Measurements from ENCODE around the gene TBR1. TPM values are rescaled to one million over a fixed set of nuclear protein-coding genes. Genes with fewer than 3 reads are reported as not detected.

The TBR1 gene
- total and polyA plus RNA-seq, 2 of the 4 experiments (the other 2 are of a cell fraction), result not detected

DNA sequence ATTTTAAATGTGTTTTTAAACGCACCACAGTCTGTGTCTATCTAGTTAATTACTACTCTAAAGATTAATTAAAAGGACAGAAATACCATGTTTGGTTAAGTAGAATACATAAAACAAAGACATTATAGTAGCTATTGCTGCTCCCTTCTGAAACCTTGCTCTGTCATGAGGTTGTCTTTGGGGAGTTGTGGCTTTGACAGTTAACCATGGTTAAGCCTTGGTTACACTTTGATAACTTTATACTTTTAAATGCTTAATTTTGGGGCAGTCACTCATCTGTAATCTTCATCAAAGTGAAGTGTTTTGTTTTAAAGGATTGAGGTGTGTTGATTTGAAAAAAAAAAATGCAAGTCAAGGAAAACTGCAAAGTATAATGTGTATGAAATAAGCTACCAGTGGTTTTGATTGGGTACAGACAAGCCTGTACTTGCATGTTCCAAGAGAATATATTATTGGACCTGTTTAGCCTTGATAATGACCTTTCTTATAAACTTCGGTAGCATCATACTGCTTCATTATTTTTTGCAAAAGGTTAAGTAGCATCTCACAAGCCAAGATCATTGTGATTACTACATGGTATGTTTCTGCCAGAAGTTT is 29.8 kb upstream of the TBR1 start:
- H3K23ac ChIP-seq (ENCODE audit: low read depth, low read length), result no peak overlapping the region
- H2BK15ac ChIP-seq (ENCODE audit: low read depth, low read length), result no peak overlapping the region
- no peaks in the 10 kb centered on the region for H3K9me3 ChIP-seq (ENCODE audit: control insufficient read depth, insufficient read depth, low read length)
- no peak overlapping the region for H3K14ac ChIP-seq (replicated peaks; ENCODE audit: low read depth, low read length)
- no peak overlapping the region for H2BK120ac ChIP-seq (ENCODE audit: low read depth, low read length)
- intact Hi-C loops (cut with micrococcal nuclease) (no loop called here), dilution Hi-C loops (cut with HindIII; ENCODE audit: low sequenced_read_pairs, unreplicated experiment) (no loop called here), in situ Hi-C loops (cut with MboI; ENCODE audit: low sequenced_read_pairs) (no loop called here)
- H3K9me1 ChIP-seq (ENCODE audit: insufficient read depth, low read length), result no peaks in the 10 kb centered on the region
- H3K4ac ChIP-seq (ENCODE audit: low read depth, low read length), result no peak overlapping the region
- DNase-seq (no peak), ATAC-seq (ENCODE audit: low read depth) (no peak)
- ChIA-PET CTCF (interaction anchor here (0.6 kb wide), 1 partner anchor 1069 kb away, joined by 3 read pairs; no protein-coding TSS in a partner anchor), POLR2A (ENCODE audit: unreplicated experiment) (no interaction called here)
- no peak overlapping the region for H3K27ac ChIP-seq (ENCODE audit: insufficient read depth, low read length)
- no peak overlapping the region for H2AK5ac ChIP-seq (ENCODE audit: low read depth, low read length)
- H4K5ac ChIP-seq (ENCODE audit: low read depth, low read length), result no peak overlapping the region
- H3K4me2 ChIP-seq (ENCODE audit: low read depth, low read length), result no peak overlapping the region
- no peak overlapping the region for H3K4me3 ChIP-seq (ENCODE audit: insufficient read depth, low read depth, low read length)
- peaks cover 6 to 10% of the 10 kb centered on the region in 2 experiments; a peak in 3 of 4 replicates for H3K79me1 ChIP-seq (ENCODE audit: low read depth in 1 of 2, low read length in 2 of 2)
- no TSS peak for BruUV-seq (replicated peaks)
- H4K8ac ChIP-seq (ENCODE audit: low read depth in 2 of 2, low read length in 2 of 2), result no peak overlapping the region
- H3K18ac ChIP-seq (ENCODE audit: low read depth, low read length), result no peak overlapping the region
- no peak overlapping the region for H4K91ac ChIP-seq (ENCODE audit: insufficient read depth, low read depth, low read length)
- no peak overlapping the region for H2BK20ac ChIP-seq (ENCODE audit: low read depth, low read length)
- H4K20me1 ChIP-seq (ENCODE audit: insufficient read depth, low read length), result no peaks in the 10 kb centered on the region
- TF ChIP-seq POLR2A (IDR thresholded peaks at IDR 0.05; ENCODE audit: low read depth, low read length) (no peak), SMC3 (IDR thresholded peaks at IDR 0.05; ENCODE audit: low read depth, low read length) (no peak), RAD21 (IDR thresholded peaks at IDR 0.05; ENCODE audit: low read length) (no peak), BHLHE40 (IDR thresholded peaks at IDR 0.05; ENCODE audit: low read depth, low read length) (no peak), FOS (IDR thresholded peaks at IDR 0.05; ENCODE audit: low read depth, low read length) (no peak), CEBPB (IDR thresholded peaks at IDR 0.05; ENCODE audit: low read depth, low read length) (no peak), RCOR1 (IDR thresholded peaks at IDR 0.05; ENCODE audit: insufficient replicate concordance, low read length) (no peak)
- TF ChIP-seq, protein P1, sequence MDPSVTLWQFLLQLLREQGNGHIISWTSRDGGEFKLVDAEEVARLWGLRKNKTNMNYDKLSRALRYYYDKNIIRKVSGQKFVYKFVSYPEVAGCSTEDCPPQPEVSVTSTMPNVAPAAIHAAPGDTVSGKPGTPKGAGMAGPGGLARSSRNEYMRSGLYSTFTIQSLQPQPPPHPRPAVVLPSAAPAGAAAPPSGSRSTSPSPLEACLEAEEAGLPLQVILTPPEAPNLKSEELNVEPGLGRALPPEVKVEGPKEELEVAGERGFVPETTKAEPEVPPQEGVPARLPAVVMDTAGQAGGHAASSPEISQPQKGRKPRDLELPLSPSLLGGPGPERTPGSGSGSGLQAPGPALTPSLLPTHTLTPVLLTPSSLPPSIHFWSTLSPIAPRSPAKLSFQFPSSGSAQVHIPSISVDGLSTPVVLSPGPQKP (IDR thresholded peaks at IDR 0.05; ENCODE audit: borderline replicate concordance, low read depth, low read length), result no peak
- TF ChIP-seq, protein P2, sequence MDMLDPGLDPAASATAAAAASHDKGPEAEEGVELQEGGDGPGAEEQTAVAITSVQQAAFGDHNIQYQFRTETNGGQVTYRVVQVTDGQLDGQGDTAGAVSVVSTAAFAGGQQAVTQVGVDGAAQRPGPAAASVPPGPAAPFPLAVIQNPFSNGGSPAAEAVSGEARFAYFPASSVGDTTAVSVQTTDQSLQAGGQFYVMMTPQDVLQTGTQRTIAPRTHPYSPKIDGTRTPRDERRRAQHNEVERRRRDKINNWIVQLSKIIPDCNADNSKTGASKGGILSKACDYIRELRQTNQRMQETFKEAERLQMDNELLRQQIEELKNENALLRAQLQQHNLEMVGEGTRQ (IDR thresholded peaks at IDR 0.05; ENCODE audit: low read depth, low read length), result no peak
- peaks cover 2% of the 10 kb centered on the region; the same call in 1 of the 2 replicates for H3K36me3 ChIP-seq (ENCODE audit: control insufficient read depth, insufficient read depth, low read length)
- no peak overlapping the region for H3K9ac ChIP-seq (ENCODE audit: low read depth, low read length)
- WGBS, 2 experiments (ENCODE audit: extremely low coverage in 2 of 2, insufficient read length in 1 of 2), result no CpG with 5 or more reads among the region's 2 CpGs
- H3K4me1 ChIP-seq (ENCODE audit: control insufficient read depth, insufficient read depth, low read length), result no peaks in the 10 kb centered on the region
- H3K56ac ChIP-seq (ENCODE audit: extremely low read depth, insufficient read depth, low read length), result no peak overlapping the region
- H2BK5ac ChIP-seq (ENCODE audit: low read depth, low read length, poor library complexity, severe bottlenecking), result no peak overlapping the region
- H3K27me3 ChIP-seq (ENCODE audit: control insufficient read depth, insufficient read depth, low read length), result no peaks in the 10 kb centered on the region
- no peak overlapping the region for H2AK9ac ChIP-seq (replicated peaks; ENCODE audit: low read depth, low read length, poor library complexity)
- no peak overlapping the region for H2AFZ ChIP-seq (replicated peaks; ENCODE audit: low read length, poor library complexity)
